Neuronal stem cell (in vitro differentiated cells): ENCODE data around the gene C12orf50.

Source experiments
- DNase-seq: peaks from one replicate; pipeline ENCODE4 v3.0.0-alpha.2; 2013; ENCODE audit warnings: low spot score
- H2AFZ ChIP-seq: one replicate; pipeline ENCODE4 v1.6.1; 2013; ENCODE audit warnings: mild to moderate bottlenecking, low read length, inconsistent platforms
- H2AK5ac ChIP-seq: 2 replicates; pipeline ENCODE4 v1.6.1; 2013; ENCODE audit warnings: low read depth, mild to moderate bottlenecking, inconsistent platforms, low read length, moderate library complexity, mixed read lengths
- H2BK120ac ChIP-seq: 2 replicates; pipeline ENCODE4 v1.6.1; 2013; ENCODE audit warnings: low read depth, mild to moderate bottlenecking, inconsistent platforms, low read length, moderate library complexity, mixed read lengths
- H2BK12ac ChIP-seq: one replicate; pipeline ENCODE4 v1.6.1; 2013; ENCODE audit warnings: low read length, inconsistent platforms
- H2BK15ac ChIP-seq: 2 replicates; pipeline ENCODE4 v1.6.1; 2013; ENCODE audit warnings: mild to moderate bottlenecking, low read length, inconsistent platforms, mixed read lengths
- H2BK5ac ChIP-seq: one replicate; pipeline ENCODE4 v1.6.1; 2013; ENCODE audit warnings: inconsistent platforms, mild to moderate bottlenecking, low read length, moderate library complexity
- H3K14ac ChIP-seq: one replicate; pipeline ENCODE4 v1.6.1; 2013; ENCODE audit warnings: low read length, inconsistent platforms
- H3K18ac ChIP-seq: 2 replicates; pipeline ENCODE4 v1.6.1; 2013; ENCODE audit warnings: low read length, inconsistent platforms
- H3K23ac ChIP-seq: 2 replicates; pipeline ENCODE4 v1.6.1; 2013; ENCODE audit warnings: low read depth, mild to moderate bottlenecking, mixed read lengths, low read length, inconsistent platforms; ENCODE audit not compliant: poor library complexity
- H3K27ac ChIP-seq: replicated peaks from 3 replicates; pipeline ENCODE4 v1.5.1; 2013; ENCODE audit warnings: low read length, inconsistent platforms
- H3K27me3 ChIP-seq, 3 experiments: 2 replicates each; pipeline ENCODE4 v1.6.1; 2013; ENCODE audit warnings: low read length in 3 of 3, mild to moderate bottlenecking in 2 of 3, inconsistent platforms in 1 of 3, low read depth in 1 of 3, mixed read lengths in 1 of 3, moderate library complexity in 1 of 3; ENCODE audit not compliant: control insufficient read depth in 3 of 3, insufficient read depth in 3 of 3
- H3K36me3 ChIP-seq, 2 donors: replicated peaks in 1 of 2; 2 replicates each; pipeline ENCODE4 v1.6.1; 2013; ENCODE audit warnings: low read length in 2 of 2; ENCODE audit not compliant: control insufficient read depth in 2 of 2, insufficient read depth in 2 of 2
- H3K4ac ChIP-seq: 2 replicates; pipeline ENCODE4 v1.6.1; 2013; ENCODE audit warnings: inconsistent platforms, mild to moderate bottlenecking, low read length, moderate library complexity
- H3K4me1 ChIP-seq, 2 donors: 1 replicate in 1 of 2; 2 replicates in 1 of 2; pipeline ENCODE4 v1.6.1; 2013; ENCODE audit warnings: low read length in 2 of 2, low read depth in 1 of 2; ENCODE audit not compliant: control insufficient read depth in 2 of 2, insufficient read depth in 1 of 2
- H3K4me2 ChIP-seq: one replicate; pipeline ENCODE4 v1.6.1; 2013; ENCODE audit warnings: mild to moderate bottlenecking, low read length, inconsistent platforms; ENCODE audit not compliant: insufficient read depth, poor library complexity, severe bottlenecking
- H3K4me3 ChIP-seq, 2 donors: 2 replicates each; pipeline ENCODE4 v1.5.1; 2013; ENCODE audit warnings: low read length in 2 of 2, mild to moderate bottlenecking in 2 of 2, inconsistent platforms in 1 of 2, moderate library complexity in 1 of 2
- H3K79me1 ChIP-seq: one replicate; pipeline ENCODE4 v1.6.1; 2013; ENCODE audit warnings: low read depth, mild to moderate bottlenecking, inconsistent platforms, low read length, moderate library complexity
- H3K9ac ChIP-seq: one replicate; pipeline ENCODE4 v1.6.1; 2013; ENCODE audit warnings: mild to moderate bottlenecking, low read depth, low read length, inconsistent platforms; ENCODE audit not compliant: poor library complexity
- H3K9me3 ChIP-seq, 2 donors: replicated peaks in 1 of 2; 2 replicates each; pipeline versions ENCODE3 to v1.6.1; 2013; ENCODE audit warnings: low read length in 2 of 2, mild to moderate bottlenecking in 2 of 2, inconsistent platforms in 1 of 2, low read depth in 1 of 2, mixed read lengths in 1 of 2, moderate library complexity in 1 of 2; ENCODE audit not compliant: control insufficient read depth in 2 of 2, insufficient read depth in 1 of 2
- H4K8ac ChIP-seq: one replicate; pipeline ENCODE4 v1.6.1; 2013; ENCODE audit warnings: low read depth, mild to moderate bottlenecking, inconsistent platforms, low read length, moderate library complexity
- H4K91ac ChIP-seq: one replicate; pipeline ENCODE4 v1.6.1; 2013; ENCODE audit warnings: low read length, low read depth, mild to moderate bottlenecking, inconsistent platforms; ENCODE audit not compliant: poor library complexity
- WGBS, 2 donors: extraction: QIAGEN DNeasy Blood & Tissue Kit; methylation state at CpG; one replicate each; pipeline ENCODE4 v1.1.7; 2013; ENCODE audit warnings: missing lambda C conversion rate in 2 of 2, mixed read lengths in 1 of 2; ENCODE audit not compliant: insufficient read length in 2 of 2, insufficient replicate concordance in 1 of 2; ENCODE audit errors: extremely low coverage in 2 of 2; 5-methylcytosine and 5-hydroxymethylcytosine counted together

C12orf50 gene

GRCh38 chr12:87935216-87935615, 94.0 kb downstream of the C12orf50 start:
- Histone ChIP-seq H2BK120ac (no peak overlapping the region), H3K9me3 (no peaks in the 10 kb centered on the region), H2BK5ac (no peak overlapping the region), H3K23ac (no peak overlapping the region), H3K27ac (no peak overlapping the region), H3K9ac (no peak overlapping the region), H2AK5ac (no peak overlapping the region), H3K14ac (no peak overlapping the region), H2AFZ (no peak overlapping the region), H3K4ac (no peak overlapping the region), H4K8ac (no peak overlapping the region), H3K36me3 (no peaks in the 10 kb centered on the region), H3K79me1 (no peaks in the 10 kb centered on the region), H3K18ac (no peak overlapping the region), H4K91ac (no peak overlapping the region), H2BK12ac (no peak overlapping the region), H2BK15ac (no peak overlapping the region), H3K4me3 (no peak overlapping the region), H3K27me3 (no peaks in the 10 kb centered on the region), H3K4me2 (no peak overlapping the region), H3K4me1 (no peaks in the 10 kb centered on the region)
- no peak for DNase-seq

GRCh38 chr12:87933991-87934390, 95.2 kb downstream of the C12orf50 start:
- Histone ChIP-seq H2BK12ac (no peak overlapping the region), H3K36me3 (no peaks in the 10 kb centered on the region), H3K18ac (no peak overlapping the region), H4K8ac (no peak overlapping the region), H3K4me3 (no peak overlapping the region), H3K4me2 (no peak overlapping the region), H3K4ac (no peak overlapping the region), H2AFZ (no peak overlapping the region), H3K27ac (no peak overlapping the region), H3K23ac (no peak overlapping the region), H3K79me1 (no peaks in the 10 kb centered on the region), H2BK5ac (no peak overlapping the region), H2BK15ac (no peak overlapping the region), H2BK120ac (no peak overlapping the region), H3K9ac (no peak overlapping the region), H3K27me3 (no peaks in the 10 kb centered on the region), H4K91ac (no peak overlapping the region), H3K4me1 (no peaks in the 10 kb centered on the region), H3K9me3 (no peaks in the 10 kb centered on the region), H2AK5ac (no peak overlapping the region), H3K14ac (no peak overlapping the region)
- no peak for DNase-seq

GRCh38 chr12:87931812-87932211, 97.4 kb downstream of the C12orf50 start:
- H3K4me2 ChIP-seq: no peak overlapping the region
- H3K23ac ChIP-seq: no peak overlapping the region
- DNase-seq: no peak

GRCh38 chr12:87930627-87931026, 98.6 kb downstream of the C12orf50 start:
- no peak overlapping the region for H4K91ac ChIP-seq
- no CpG with 5 or more reads among the region's 1 CpG for WGBS, 2 donors
- no peak overlapping the region for H2BK120ac ChIP-seq
- H2AFZ ChIP-seq: no peak overlapping the region
- no peak overlapping the region for H3K18ac ChIP-seq
- no peak overlapping the region for H3K4me2 ChIP-seq
- H2BK15ac ChIP-seq: no peak overlapping the region
- H3K79me1 ChIP-seq: no peaks in the 10 kb centered on the region
- H2AK5ac ChIP-seq: no peak overlapping the region
- H3K23ac ChIP-seq: no peak overlapping the region
- H3K9ac ChIP-seq: no peak overlapping the region
- H3K4me1 ChIP-seq: no peaks in the 10 kb centered on the region
- no peaks in the 10 kb centered on the region for H3K36me3 ChIP-seq
- H3K27ac ChIP-seq: no peak overlapping the region
- H2BK12ac ChIP-seq: no peak overlapping the region
- no peaks in the 10 kb centered on the region for H3K27me3 ChIP-seq
- no peak overlapping the region for H3K4me3 ChIP-seq
- no peaks in the 10 kb centered on the region for H3K9me3 ChIP-seq
- no peak overlapping the region for H3K14ac ChIP-seq
- H3K4ac ChIP-seq: no peak overlapping the region
- no peak for DNase-seq
- no peak overlapping the region for H4K8ac ChIP-seq
- no peak overlapping the region for H2BK5ac ChIP-seq

More at GRCh38 chr12:87931812-87932211, 97.4 kb downstream of the C12orf50 start:
- no peak overlapping the region for H3K4me3 ChIP-seq
- no peaks in the 10 kb centered on the region for H3K36me3 ChIP-seq
- WGBS, 2 donors: no CpG with 5 or more reads among the region's 3 CpGs
- H2BK15ac ChIP-seq: no peak overlapping the region
- H3K14ac ChIP-seq: no peak overlapping the region
- no peak overlapping the region for H2BK12ac ChIP-seq
- H3K79me1 ChIP-seq: no peaks in the 10 kb centered on the region
- no peaks in the 10 kb centered on the region for H3K9me3 ChIP-seq
- no peaks in the 10 kb centered on the region for H3K27me3 ChIP-seq
- H2AFZ ChIP-seq: no peak overlapping the region
- no peak overlapping the region for H3K9ac ChIP-seq
- no peak overlapping the region for H2BK120ac ChIP-seq
- no peak overlapping the region for H4K91ac ChIP-seq
- no peak overlapping the region for H3K18ac ChIP-seq
- no peak overlapping the region for H2AK5ac ChIP-seq
- no peak overlapping the region for H3K27ac ChIP-seq
- H3K4ac ChIP-seq: no peak overlapping the region
- no peak overlapping the region for H2BK5ac ChIP-seq
- no peak overlapping the region for H4K8ac ChIP-seq
- no peaks in the 10 kb centered on the region for H3K4me1 ChIP-seq
